ENCODE measurements around the gene ZNF689.

ZNF689 gene

DNA sequence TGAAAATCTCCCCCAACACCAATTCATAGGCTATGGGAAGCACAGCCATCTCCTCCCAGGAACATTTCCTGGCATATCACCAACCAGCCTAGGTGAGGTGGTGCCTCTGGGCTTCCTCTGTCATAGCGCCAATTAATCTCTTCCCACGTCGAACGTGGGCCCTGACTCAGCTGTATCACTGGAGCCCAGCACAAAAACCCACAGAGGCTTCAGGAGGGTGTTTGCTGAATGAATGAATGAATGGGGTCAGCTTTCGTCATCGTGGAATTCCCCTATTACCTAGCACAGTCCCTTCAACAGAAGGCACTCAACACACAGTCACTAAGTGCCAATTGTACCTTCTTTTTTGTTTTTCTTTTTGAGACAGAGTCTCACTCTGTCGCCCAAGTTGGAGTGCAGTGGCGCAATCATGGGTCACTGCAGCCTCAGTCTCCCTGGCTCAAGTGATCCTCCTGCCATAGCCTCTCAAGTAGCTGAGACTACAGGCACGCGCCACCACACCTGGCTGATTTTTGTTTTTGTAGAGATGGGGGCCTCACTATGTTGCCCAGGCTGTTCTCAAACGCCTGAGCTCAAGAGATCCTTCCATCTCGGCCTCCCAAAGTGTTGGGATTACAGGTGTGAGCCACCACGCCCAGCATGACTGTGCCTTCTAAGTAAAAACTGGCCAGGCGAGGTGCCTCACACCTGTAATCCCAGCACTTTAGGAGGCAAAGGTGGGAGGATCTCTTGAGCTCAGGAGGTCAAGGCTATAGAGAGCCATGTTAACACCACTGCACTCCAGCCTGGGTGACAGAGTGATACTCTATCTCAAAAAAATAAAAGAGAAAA lies 42.8 kb downstream of the ZNF689 start:
- WGBS = 93% methylated on average over 8 of the region's 14 CpGs

DNA sequence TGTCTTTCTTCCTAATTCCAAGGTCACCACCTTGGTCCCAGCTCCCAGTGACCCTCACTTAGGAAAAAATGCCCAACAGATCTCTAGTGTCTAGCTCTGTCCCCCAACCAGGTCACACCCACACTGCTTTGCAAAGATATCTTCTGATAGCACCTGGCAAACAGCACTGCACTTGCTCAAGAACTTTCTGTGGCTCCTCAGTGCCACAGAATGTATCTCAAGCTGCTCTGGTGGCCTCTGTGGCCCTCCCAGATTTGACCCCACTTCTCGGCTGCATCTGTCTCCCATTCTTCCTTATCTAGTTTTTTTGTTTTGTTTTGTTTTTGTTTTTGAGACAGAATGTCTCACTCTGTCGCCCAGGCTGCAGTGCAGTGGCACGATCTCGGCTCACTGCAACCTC lies 43.7 kb downstream of the ZNF689 start:
- no peak overlapping the region for H3K23ac ChIP-seq (ENCODE audit: low read length in 2 of 2)
- H3K4me3 ChIP-seq (ENCODE audit: insufficient read depth in 1 of 2, low read depth in 1 of 2, low read length in 2 of 2) = no peak overlapping the region
- H3K27me3 ChIP-seq (ENCODE audit: control insufficient read depth in 1 of 2, insufficient read depth in 1 of 2, low read length in 2 of 2) = peaks cover 0 to 5% of the 10 kb centered on the region in 2 experiments
- WGBS = 100% methylated on average over 3 of the region's 4 CpGs
- no peak overlapping the region for H3K9ac ChIP-seq (ENCODE audit: low read length)
- H4K8ac ChIP-seq (ENCODE audit: low read length) = no peak overlapping the region
- H2BK12ac ChIP-seq (ENCODE audit: low read length in 2 of 2) = no peak overlapping the region
- H3K4me1 ChIP-seq (ENCODE audit: control insufficient read depth, insufficient read depth, low read depth, low read length) = peaks cover 8% of the 10 kb centered on the region
- no peak overlapping the region for H3K18ac ChIP-seq (ENCODE audit: low read depth in 1 of 2, low read length in 2 of 2)
- no peak overlapping the region for H3K27ac ChIP-seq (ENCODE audit: low read length, poor library complexity, severe bottlenecking)
- H3K79me1 ChIP-seq (replicated peaks; ENCODE audit: low read length, poor library complexity, severe bottlenecking) = peaks cover 12% of the 10 kb centered on the region
- H3K9me3 ChIP-seq (ENCODE audit: control insufficient read depth, low read length) = no peaks in the 10 kb centered on the region
- no peak overlapping the region for H2BK5ac ChIP-seq (ENCODE audit: low read depth, low read length, poor library complexity, severe bottlenecking)
- no peak overlapping the region for H4K91ac ChIP-seq (ENCODE audit: low read length)
- peaks cover 0 to 9% of the 10 kb centered on the region in 2 experiments for H3K36me3 ChIP-seq (ENCODE audit: control insufficient read depth in 1 of 2, insufficient read depth in 2 of 2, low read depth in 1 of 2, low read length in 2 of 2)
- no peak for DNase-seq
- H2BK15ac ChIP-seq (ENCODE audit: low read depth, poor library complexity, severe bottlenecking) = no peak overlapping the region
- H2AK5ac ChIP-seq (ENCODE audit: low read length, severe bottlenecking) = no peak overlapping the region
- H2BK120ac ChIP-seq (ENCODE audit: low read depth, low read length) = no peak overlapping the region
- H3K4me2 ChIP-seq (ENCODE audit: low read length, poor library complexity, severe bottlenecking) = no peak overlapping the region
- no peak overlapping the region for H3K4ac ChIP-seq (ENCODE audit: low read depth in 1 of 2, low read length in 2 of 2)
- H3K14ac ChIP-seq (ENCODE audit: low read length in 2 of 2) = no peak overlapping the region
- no peak overlapping the region for H2AFZ ChIP-seq (ENCODE audit: low read depth, low read length)

More for the DNA sequence above, 42.8 kb downstream of the ZNF689 start:
- Histone ChIP-seq H3K4me1 (ENCODE audit: control insufficient read depth, insufficient read depth, low read depth, low read length) (peaks cover 11% of the 10 kb centered on the region), H3K4ac (ENCODE audit: low read depth in 1 of 2, low read length in 2 of 2) (no peak overlapping the region), H2BK12ac (ENCODE audit: low read length in 2 of 2) (peak overlapping the region; percentile 52 to 54), H3K27ac (ENCODE audit: low read length, poor library complexity, severe bottlenecking) (no peak overlapping the region), H3K36me3 (ENCODE audit: control insufficient read depth in 1 of 2, insufficient read depth in 2 of 2, low read depth in 1 of 2, low read length in 2 of 2) (peaks cover 0 to 9% of the 10 kb centered on the region in 2 experiments), H3K4me3 (ENCODE audit: insufficient read depth in 1 of 2, low read depth in 1 of 2, low read length in 2 of 2) (no peak overlapping the region), H3K27me3 (ENCODE audit: control insufficient read depth in 1 of 2, insufficient read depth in 1 of 2, low read length in 2 of 2) (peaks cover 0 to 5% of the 10 kb centered on the region in 2 experiments), H2BK15ac (ENCODE audit: low read depth, poor library complexity, severe bottlenecking) (peak overlapping the region; percentile 80), H2BK120ac (ENCODE audit: low read depth, low read length) (no peak overlapping the region), H3K18ac (ENCODE audit: low read depth in 1 of 2, low read length in 2 of 2) (peak overlapping the region; percentile 28 to 57), H3K9ac (ENCODE audit: low read length) (peak overlapping the region; percentile 38), H3K4me2 (ENCODE audit: low read length, poor library complexity, severe bottlenecking) (no peak overlapping the region), H4K8ac (ENCODE audit: low read length) (peak overlapping the region; percentile 84), H2AFZ (ENCODE audit: low read depth, low read length) (no peak overlapping the region), H3K14ac (ENCODE audit: low read length in 2 of 2) (no peak overlapping the region), H2BK5ac (ENCODE audit: low read depth, low read length, poor library complexity, severe bottlenecking) (no peak overlapping the region), H2AK5ac (ENCODE audit: low read length, severe bottlenecking) (no peak overlapping the region), H3K9me3 (ENCODE audit: control insufficient read depth, low read length) (no peaks in the 10 kb centered on the region), H4K91ac (ENCODE audit: low read length) (peak overlapping the region; percentile 18), H3K23ac (ENCODE audit: low read length in 2 of 2) (no peak overlapping the region), H3K79me1 (replicated peaks; ENCODE audit: low read length, poor library complexity, severe bottlenecking) (peaks cover 12% of the 10 kb centered on the region)
- peak; percentile 65 for DNase-seq

DNA sequence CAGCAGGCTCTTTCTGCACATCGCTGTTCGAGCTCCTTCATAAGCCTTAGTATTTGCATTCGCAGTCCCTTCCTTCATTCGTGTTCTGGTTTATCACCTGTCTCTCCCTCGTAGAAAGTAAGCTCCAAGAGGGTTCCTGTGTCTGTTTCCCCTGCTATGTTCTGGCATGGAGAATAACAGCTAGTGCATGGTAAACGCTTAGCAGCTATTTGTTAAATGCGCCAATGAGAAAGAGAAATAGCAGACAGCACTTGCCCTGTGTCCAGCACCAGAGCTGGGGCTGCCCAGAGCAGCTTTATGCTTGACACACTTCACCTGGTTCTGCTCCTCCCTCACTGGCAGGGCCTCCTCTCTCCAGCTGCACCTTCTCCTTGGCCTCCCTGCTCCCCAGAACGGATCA lies 44.2 kb downstream of the ZNF689 start:
- peaks cover 0 to 5% of the 10 kb centered on the region in 2 experiments for H3K27me3 ChIP-seq (ENCODE audit: control insufficient read depth in 1 of 2, insufficient read depth in 1 of 2, low read length in 2 of 2)
- H3K79me1 ChIP-seq (replicated peaks; ENCODE audit: low read length, poor library complexity, severe bottlenecking) = peaks cover 11% of the 10 kb centered on the region
- no peak for DNase-seq
- H2BK15ac ChIP-seq (ENCODE audit: low read depth, poor library complexity, severe bottlenecking) = no peak overlapping the region
- no peak overlapping the region for H2BK12ac ChIP-seq (ENCODE audit: low read length in 2 of 2)
- WGBS = 78% methylated on average over 8 of the region's 8 CpGs
- H3K18ac ChIP-seq (ENCODE audit: low read depth in 1 of 2, low read length in 2 of 2) = no peak overlapping the region
- H2BK120ac ChIP-seq (ENCODE audit: low read depth, low read length) = no peak overlapping the region
- H2AK5ac ChIP-seq (ENCODE audit: low read length, severe bottlenecking) = no peak overlapping the region
- peak overlapping the region in 1 of 2 experiments; percentile 24 for H3K4ac ChIP-seq (ENCODE audit: low read depth in 1 of 2, low read length in 2 of 2)
- H3K23ac ChIP-seq (ENCODE audit: low read length in 2 of 2) = no peak overlapping the region
- H2BK5ac ChIP-seq (ENCODE audit: low read depth, low read length, poor library complexity, severe bottlenecking) = no peak overlapping the region
- H4K8ac ChIP-seq (ENCODE audit: low read length) = no peak overlapping the region
- no peak overlapping the region for H2AFZ ChIP-seq (ENCODE audit: low read depth, low read length)
- no peak overlapping the region for H3K9ac ChIP-seq (ENCODE audit: low read length)
- peaks cover 8% of the 10 kb centered on the region for H3K4me1 ChIP-seq (ENCODE audit: control insufficient read depth, insufficient read depth, low read depth, low read length)
- H3K9me3 ChIP-seq (ENCODE audit: control insufficient read depth, low read length) = no peaks in the 10 kb centered on the region
- H4K91ac ChIP-seq (ENCODE audit: low read length) = peak overlapping the region; percentile 89
- H3K27ac ChIP-seq (ENCODE audit: low read length, poor library complexity, severe bottlenecking) = no peak overlapping the region
- no peak overlapping the region for H3K4me2 ChIP-seq (ENCODE audit: low read length, poor library complexity, severe bottlenecking)
- H3K14ac ChIP-seq (ENCODE audit: low read length in 2 of 2) = no peak overlapping the region
- peaks cover 0 to 9% of the 10 kb centered on the region in 2 experiments for H3K36me3 ChIP-seq (ENCODE audit: control insufficient read depth in 1 of 2, insufficient read depth in 2 of 2, low read depth in 1 of 2, low read length in 2 of 2)
- no peak overlapping the region for H3K4me3 ChIP-seq (ENCODE audit: insufficient read depth in 1 of 2, low read depth in 1 of 2, low read length in 2 of 2)

DNA sequence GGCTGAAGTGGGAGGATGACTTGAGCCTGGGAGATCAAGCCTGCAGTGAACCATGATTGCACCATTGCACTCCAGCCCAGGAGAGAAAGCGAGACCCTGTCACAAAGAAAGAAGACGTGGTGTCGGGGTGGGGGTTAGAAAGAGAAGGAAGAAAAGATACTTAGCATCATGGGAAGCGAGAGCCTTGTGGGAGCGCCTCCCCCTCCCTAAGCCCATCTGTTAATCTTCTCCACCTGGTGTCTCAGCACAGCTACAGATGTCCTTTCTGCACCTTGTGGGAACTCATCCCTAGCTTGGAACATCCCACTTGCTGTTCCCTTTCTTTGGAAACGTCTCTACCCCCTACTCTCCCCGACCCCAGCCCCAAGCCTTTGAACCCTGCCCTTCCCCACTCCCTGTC lies 44.7 kb downstream of the ZNF689 start:
- H3K4me3 ChIP-seq (ENCODE audit: insufficient read depth in 1 of 2, low read depth in 1 of 2, low read length in 2 of 2) = no peak overlapping the region
- no peak overlapping the region for H2AFZ ChIP-seq (ENCODE audit: low read depth, low read length)
- H3K9me3 ChIP-seq (ENCODE audit: control insufficient read depth, low read length) = no peaks in the 10 kb centered on the region
- no peak overlapping the region for H2BK12ac ChIP-seq (ENCODE audit: low read length in 2 of 2)
- no peak overlapping the region for H3K4ac ChIP-seq (ENCODE audit: low read depth in 1 of 2, low read length in 2 of 2)
- H3K4me2 ChIP-seq (ENCODE audit: low read length, poor library complexity, severe bottlenecking) = no peak overlapping the region
- H2BK5ac ChIP-seq (ENCODE audit: low read depth, low read length, poor library complexity, severe bottlenecking) = no peak overlapping the region
- H3K79me1 ChIP-seq (replicated peaks; ENCODE audit: low read length, poor library complexity, severe bottlenecking) = peaks cover 10% of the 10 kb centered on the region
- H3K4me1 ChIP-seq (ENCODE audit: control insufficient read depth, insufficient read depth, low read depth, low read length) = peaks cover 6% of the 10 kb centered on the region
- H3K14ac ChIP-seq (ENCODE audit: low read length in 2 of 2) = no peak overlapping the region
- no peak overlapping the region for H2AK5ac ChIP-seq (ENCODE audit: low read length, severe bottlenecking)
- no peak overlapping the region for H3K18ac ChIP-seq (ENCODE audit: low read depth in 1 of 2, low read length in 2 of 2)
- peaks cover 0 to 5% of the 10 kb centered on the region in 2 experiments for H3K27me3 ChIP-seq (ENCODE audit: control insufficient read depth in 1 of 2, insufficient read depth in 1 of 2, low read length in 2 of 2)
- H2BK120ac ChIP-seq (ENCODE audit: low read depth, low read length) = no peak overlapping the region
- peaks cover 0 to 9% of the 10 kb centered on the region in 2 experiments for H3K36me3 ChIP-seq (ENCODE audit: control insufficient read depth in 1 of 2, insufficient read depth in 2 of 2, low read depth in 1 of 2, low read length in 2 of 2)
- H4K91ac ChIP-seq (ENCODE audit: low read length) = peak overlapping the region; percentile 27
- H4K8ac ChIP-seq (ENCODE audit: low read length) = no peak overlapping the region
- 69% methylated on average over 7 of the region's 7 CpGs for WGBS
- H3K27ac ChIP-seq (ENCODE audit: low read length, poor library complexity, severe bottlenecking) = no peak overlapping the region
- no peak overlapping the region for H2BK15ac ChIP-seq (ENCODE audit: low read depth, poor library complexity, severe bottlenecking)
- H3K23ac ChIP-seq (ENCODE audit: low read length in 2 of 2) = no peak overlapping the region
- no peak overlapping the region for H3K9ac ChIP-seq (ENCODE audit: low read length)
- DNase-seq = no peak
